Ovary (tissue), 3 donors: Measurements from ENCODE around the gene MBD3L2B.
"Not testable (repeated sequence)": the region's sequence is repeated elsewhere in the genome, so short reads cannot be mapped to it uniquely, and the experiment has no call there.

Source experiments
- CTCF ChIP-seq, 3 donors: fragments of 450-650 bp in 2 of 3; fragments of 200-600 bp in 1 of 3; IDR thresholded peaks; one replicate each; pipeline versions ENCODE4 v1.5.1 to v1.8.0; 2016 to 2022; ENCODE audit warnings: antibody characterized with exemption in 3 of 3, mild to moderate bottlenecking in 1 of 3
- POLR2A ChIP-seq: fragments of 450-650 bp; IDR thresholded peaks from one replicate; pipeline ENCODE4 v1.6.1; 2017; ENCODE audit warnings: antibody characterized with exemption, mild to moderate bottlenecking, moderate library complexity
- donor health status: DM: no; HTN: no; CAD: no.

DNA sequence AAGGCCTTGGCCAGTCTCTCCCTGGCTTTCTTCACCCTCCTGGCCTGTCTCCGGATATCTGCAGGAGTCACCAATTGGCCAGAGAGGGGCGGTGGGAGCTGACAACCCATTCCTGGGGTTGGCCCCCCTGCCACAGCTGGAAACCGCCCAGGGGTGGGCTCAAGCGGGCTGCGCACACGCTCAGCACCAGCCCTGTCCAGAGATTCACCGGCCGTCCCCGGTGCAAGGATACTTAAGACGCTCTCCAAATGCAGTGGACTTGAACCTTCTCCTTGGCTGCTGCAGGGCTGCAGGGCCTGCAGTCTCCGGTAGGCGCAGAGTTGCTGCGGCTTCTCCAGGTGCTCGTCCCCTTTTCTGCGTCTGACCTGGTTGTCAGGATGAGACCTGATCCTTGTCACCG lies 35.1 kb upstream of the MBD3L2B start:
- not testable (repeated sequence) for TF ChIP-seq CTCF (IDR thresholded peaks at IDR 0.05); POLR2A
